GM21528 (cell line): ENCODE measurements around the gene CLPTM1.

ENCODE experiments used
- ATAC-seq: cut with Tn5 transposase; IDR thresholded peaks from one replicate; pipeline ENCODE4 v1.9.1; 2021; ENCODE audit warnings: mild to moderate bottlenecking, moderate library complexity; ENCODE audit not compliant: unreplicated experiment, low FRiP score

The CLPTM1 gene

DNA sequence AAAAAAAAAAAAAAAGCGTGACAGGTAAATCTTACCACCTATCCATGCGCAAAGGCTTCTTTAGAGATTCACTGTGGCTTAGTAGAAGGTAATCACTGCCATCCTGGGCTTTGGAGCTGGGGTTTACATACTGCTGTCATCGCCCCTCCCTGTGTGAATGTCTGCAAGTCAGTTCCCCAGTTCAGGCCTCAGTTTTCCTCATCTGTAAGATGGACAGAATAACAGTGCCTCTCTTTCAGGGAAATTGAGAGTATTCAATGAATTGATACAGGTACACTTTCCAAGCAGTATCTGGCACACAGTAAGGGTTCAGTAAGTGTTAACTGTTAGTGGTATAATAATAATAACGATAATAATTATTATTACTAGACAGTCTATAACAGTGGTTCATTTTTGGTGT is 48.3 kb downstream of the CLPTM1 start:
- no peak for ATAC-seq

DNA sequence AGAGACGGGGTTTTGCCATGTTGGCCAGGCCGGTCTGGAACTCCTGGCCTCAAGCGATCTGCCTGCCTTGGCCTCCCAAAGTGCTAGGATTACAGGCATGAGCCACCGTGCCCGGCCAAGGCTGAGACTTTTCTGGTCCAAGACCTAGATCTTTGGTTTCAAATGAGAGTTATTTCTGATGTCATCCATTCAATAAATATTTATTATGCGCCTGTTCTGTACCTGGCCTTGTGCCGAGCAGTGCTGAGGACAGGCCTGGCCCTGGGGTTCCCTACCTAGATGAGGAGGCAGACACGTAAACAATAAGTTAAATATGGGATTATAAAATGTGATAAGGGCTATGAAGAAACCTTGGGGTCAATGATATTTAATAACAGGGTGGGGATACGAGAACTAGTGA is 50.6 kb downstream of the CLPTM1 start:
- no peak for ATAC-seq

DNA sequence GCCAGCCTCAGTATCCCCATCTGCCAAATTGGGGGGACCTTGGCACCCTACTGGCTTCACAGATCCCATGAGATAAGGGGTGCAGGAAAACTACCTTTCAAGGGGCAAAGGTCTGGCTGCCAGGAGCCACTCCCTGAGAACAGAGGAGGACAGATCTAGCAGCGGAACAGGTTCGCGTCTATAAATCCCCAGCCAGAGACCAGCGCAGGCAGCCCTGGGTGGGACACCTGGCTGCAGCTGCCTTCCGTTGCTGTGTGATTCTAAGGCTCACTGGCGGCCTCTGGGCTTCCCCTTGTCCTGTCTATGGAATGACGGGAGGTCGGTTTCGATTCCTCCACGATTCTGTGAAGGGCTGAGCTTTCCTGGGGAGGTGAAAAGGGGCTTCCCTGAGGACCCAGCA is 53.4 kb downstream of the CLPTM1 start:
- ATAC-seq, result no peak

DNA sequence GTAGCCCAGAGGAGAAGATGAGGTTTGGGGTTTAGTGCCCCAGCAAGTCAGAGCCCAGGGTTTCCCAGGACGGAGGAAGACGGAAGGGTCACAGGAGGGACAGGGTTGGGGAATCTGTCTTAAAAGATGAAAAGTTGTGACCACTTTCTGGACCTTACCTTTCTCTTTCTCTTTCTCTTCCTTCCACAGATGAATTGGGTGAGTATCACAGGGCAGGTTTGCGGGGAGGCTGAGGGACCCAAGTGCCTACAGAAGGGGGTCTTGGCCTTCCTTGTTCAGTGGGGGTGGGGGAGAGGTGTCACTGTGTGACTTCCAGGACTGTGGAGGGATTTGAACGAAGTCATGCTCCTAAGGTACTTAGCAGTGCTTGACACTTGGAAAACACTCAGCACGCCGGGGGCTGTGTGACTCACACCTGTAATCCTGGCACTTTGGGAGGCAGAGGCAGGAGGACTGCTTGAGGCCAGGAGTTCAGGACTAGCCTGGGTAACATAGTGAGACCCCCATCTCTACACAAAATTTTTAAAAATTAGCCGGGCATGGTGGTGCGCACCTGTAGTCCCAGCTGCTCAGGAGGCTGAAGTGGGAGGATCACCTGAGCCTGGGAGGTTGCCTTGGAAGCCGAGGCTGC is 54.6 kb downstream of the CLPTM1 start:
- no peak for ATAC-seq

DNA sequence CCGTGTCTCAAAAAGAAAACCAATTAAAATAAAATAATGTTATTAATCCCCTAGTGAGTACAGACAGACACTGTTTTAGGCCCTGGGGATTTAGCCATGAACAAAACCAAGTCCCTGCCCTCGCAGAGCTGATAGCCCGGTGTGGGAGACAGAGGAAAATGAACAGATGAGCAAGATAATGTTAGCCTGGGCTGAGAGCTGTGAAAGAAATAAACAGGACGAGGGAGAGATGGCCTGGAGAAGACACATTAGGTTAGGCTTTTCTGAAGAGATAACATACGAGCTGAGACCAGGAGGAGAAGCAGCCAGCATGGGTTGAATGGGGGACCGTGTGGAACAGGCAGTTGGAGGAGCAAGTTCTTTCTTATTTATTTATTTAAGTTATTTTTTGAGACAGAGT is 55.1 kb downstream of the CLPTM1 start:
- ATAC-seq, result no peak

DNA sequence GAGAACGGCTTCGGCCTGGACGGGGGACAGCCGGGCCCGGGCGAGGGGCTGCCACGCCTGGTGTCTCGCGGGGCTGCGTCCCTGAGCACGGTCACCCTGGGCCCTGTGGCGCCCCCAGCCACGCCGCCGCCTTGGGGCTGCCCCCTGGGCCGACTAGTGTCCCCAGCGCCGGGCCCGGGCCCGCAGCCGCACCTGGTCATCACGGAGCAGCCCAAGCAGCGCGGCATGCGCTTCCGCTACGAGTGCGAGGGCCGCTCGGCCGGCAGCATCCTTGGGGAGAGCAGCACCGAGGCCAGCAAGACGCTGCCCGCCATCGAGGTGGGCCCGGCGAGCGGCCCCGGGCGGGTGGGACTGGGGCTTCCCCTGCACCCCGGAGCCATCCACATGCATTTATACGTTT is 56.8 kb downstream of the CLPTM1 start:
- no peak for ATAC-seq

DNA sequence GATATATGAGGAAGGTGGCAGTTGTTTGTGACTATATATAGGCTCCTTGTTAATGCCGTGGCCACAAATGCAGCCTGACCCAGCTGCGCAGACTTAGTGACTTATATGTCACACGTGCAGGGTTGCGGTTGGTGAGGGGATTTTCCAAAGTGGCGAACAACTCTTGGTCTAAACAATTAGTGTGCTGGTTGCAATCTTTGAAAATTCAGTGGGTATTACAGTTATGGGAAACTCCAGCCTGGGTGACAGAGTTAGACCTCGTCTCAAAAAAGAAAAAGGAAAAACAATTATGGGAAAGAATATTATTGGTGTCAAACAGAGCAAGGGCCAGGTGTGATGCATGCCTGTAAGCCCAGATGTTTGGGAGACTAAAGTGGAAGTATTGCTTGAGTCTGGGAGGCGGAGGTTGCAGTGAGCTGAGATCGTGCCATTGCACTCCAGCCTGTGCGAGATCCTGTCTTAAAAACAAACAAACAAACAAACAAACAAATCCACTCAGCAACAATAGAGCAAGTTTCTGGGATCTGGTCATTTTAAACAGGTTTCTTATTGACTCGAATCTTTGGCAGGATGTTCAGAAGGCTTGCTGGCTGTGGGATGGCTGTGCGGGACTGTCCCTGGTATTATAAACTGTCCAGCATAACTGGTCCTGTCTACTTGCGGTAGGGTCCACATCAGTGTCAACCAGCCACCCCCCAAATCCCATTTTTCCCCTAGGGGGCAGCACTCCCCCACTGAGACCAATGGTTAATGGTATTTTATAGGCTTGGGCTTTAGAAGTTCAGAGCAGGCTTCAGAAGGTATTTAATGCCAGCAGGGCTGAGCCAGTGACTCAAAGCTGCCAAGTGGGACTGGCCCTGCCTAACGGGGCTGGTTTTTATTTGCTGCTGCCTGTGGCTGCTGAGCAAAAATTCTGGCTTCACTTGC is 61.5 kb downstream of the CLPTM1 start:
- ATAC-seq, result peak; percentile 43

DNA sequence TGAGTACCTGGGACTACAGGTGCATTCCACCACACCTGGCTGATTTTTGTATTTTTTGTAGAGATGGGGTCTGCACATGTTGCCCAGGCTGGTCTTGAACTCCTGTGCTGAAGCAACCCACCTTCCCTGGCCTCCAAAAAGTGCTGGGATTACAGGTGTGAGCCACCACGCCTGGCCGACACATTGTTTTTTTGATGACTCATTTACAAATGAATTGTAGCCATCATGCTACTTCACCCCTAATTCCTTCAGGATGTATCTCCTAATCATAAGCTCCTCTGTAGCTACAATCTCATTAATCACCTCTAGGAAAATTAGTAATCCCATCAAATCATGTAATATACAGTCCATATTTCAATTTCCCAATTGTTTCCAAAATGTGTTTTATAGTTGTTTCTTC is 64.0 kb downstream of the CLPTM1 start:
- no peak for ATAC-seq

DNA sequence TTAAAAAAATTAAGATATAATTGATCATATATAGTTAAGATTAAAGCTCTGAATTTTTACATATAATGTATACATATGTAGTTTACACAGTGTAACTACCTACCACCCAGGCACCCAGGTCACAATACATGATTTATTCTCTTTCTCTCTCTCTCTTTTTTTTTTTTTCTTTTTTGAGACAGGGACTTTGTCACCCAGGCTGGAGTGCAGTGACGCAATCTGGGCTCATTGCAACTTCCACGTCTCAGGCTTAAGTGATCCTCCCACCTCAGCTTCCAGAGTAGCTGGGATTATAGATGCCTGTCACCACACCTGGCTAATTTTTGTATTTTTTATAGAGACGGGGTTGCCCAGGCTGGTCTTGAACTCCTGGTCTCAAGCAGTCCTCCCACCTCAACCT is 64.9 kb downstream of the CLPTM1 start:
- no peak for ATAC-seq

DNA sequence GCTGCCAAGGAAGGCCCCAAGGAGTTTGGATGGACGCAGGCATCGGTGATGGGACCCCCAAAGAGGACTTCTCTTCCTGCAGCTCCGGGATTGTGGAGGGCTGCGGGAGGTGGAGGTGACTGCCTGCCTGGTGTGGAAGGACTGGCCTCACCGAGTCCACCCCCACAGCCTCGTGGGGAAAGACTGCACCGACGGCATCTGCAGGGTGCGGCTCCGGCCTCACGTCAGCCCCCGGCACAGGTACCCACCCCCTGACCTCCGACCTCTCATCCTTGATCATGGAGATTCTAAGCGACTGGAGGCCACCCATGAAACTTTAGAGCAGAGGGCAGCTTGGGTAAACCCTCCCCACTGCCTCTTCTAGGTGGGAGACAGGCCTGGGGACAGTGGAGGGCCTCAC is 66.8 kb downstream of the CLPTM1 start:
- ATAC-seq, result no peak

DNA sequence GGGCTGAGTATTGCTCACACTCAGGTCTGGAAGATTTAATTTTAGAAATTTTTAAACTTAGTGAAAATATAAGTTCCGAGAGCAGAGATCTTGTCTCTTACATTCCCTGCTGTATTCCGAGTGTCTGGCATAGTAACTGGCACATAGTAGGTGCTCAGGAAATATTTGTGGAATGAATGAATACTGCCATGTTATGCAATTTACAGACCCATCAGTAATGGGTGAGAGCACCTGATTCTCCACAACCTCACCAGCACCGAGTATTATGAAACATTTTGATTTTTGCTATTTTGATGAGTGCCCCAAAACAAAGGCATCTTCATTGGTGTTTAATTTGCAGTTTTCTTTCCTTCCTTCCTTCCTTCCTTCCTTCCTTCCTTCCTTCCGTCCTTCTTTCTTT is 67.9 kb downstream of the CLPTM1 start:
- ATAC-seq, result no peak

DNA sequence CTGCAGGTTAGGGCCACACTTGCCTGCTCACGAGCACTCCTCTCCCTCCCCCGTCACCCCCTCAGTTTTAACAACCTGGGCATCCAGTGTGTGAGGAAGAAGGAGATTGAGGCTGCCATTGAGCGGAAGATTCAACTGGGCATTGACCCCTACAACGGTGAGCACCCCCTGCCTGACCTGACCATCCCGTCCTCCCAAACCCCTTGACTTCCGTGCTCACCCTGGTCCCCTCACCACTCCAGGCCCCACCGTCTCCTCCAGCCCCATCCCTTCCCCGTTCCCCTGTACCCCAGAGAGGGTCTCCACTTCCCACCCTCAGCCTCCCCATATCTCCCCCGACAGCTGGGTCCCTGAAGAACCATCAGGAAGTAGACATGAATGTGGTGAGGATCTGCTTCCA is 70.1 kb downstream of the CLPTM1 start:
- ATAC-seq, result no peak

DNA sequence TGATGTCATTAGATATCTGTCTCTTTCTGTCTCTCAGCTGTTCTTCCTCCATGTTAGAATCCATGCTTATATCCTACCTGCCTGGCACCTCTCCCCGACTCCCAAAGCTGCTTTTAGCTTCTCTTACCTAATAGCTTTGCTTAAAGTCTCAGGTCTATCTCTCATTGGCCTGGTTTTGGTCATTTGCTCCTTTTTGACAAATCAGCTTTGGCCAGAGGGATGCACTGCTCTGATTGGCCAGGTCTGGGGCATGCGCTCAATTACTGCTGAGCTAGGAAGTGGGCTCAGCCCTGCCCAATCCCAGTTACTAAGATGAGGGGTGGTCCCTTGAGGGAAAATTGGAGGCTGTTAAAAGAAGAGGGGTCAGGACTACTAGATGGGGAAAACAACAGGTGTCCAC is 72.2 kb downstream of the CLPTM1 start:
- no peak for ATAC-seq

DNA sequence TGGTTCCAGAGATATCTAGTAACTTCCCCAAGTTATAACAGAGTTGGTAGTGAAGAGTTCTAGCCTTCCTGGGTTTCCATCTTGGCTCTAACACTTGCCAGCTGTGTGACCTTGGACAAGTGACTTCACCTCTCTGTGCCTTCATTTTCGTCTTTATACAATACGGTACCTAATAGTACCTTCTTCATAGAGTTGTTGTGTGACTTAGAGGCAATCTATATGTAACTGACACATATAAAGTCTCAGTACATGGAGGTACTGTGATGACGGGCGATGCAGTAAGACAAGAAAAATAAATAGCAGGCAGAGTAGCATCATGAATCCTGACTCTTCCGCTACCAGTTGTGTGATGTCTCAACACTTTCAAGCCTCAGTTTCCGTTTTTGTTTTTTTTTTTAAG is 75.6 kb downstream of the CLPTM1 start:
- ATAC-seq, result no peak

DNA sequence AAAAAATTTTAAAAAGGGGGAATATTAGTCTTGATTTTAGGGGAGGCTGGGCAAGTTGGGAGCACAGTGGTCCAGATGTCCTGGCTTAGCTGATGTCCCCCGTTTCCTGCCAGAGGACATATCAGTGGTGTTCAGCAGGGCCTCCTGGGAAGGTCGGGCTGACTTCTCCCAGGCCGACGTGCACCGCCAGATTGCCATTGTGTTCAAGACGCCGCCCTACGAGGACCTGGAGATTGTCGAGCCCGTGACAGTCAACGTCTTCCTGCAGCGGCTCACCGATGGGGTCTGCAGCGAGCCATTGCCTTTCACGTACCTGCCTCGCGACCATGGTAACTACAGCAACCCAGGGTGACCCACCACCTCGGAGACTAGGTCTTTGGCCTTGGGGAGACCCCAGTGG is 77.2 kb downstream of the CLPTM1 start:
- ATAC-seq, result no peak

DNA sequence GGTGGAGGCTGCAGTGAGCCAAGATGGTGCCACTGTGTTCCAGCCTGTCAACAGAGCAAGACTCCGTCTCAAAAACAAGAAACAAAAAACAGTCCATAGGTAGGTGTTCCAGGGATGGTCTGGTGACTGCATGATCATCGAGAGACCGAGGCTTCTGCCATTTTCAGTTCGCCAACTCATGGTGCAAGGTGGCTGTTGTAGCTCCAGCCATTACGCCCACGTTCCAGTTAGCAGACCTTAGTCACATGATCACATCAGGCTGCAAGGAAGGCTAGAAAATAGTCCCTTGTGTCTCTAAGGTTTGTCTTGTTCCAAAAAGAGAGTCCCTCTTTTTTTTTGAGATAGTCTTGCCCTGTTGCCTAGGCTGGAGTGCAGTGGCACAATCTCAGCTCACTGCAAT is 80.6 kb downstream of the CLPTM1 start:
- no peak for ATAC-seq

DNA sequence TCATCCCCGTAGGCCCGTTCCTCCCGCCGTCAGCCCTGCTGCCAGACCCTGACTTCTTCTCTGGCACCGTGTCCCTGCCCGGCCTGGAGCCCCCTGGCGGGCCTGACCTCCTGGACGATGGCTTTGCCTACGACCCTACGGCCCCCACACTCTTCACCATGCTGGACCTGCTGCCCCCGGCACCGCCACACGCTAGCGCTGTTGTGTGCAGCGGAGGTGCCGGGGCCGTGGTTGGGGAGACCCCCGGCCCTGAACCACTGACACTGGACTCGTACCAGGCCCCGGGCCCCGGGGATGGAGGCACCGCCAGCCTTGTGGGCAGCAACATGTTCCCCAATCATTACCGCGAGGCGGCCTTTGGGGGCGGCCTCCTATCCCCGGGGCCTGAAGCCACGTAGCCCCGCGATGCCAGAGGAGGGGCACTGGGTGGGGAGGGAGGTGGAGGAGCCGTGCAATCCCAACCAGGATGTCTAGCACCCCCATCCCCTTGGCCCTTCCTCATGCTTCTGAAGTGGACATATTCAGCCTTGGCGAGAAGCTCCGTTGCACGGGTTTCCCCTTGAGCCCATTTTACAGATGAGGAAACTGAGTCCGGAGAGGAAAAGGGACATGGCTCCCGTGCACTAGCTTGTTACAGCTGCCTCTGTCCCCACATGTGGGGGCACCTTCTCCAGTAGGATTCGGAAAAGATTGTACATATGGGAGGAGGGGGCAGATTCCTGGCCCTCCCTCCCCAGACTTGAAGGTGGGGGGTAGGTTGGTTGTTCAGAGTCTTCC is 82.4 kb downstream of the CLPTM1 start:
- no peak for ATAC-seq

DNA sequence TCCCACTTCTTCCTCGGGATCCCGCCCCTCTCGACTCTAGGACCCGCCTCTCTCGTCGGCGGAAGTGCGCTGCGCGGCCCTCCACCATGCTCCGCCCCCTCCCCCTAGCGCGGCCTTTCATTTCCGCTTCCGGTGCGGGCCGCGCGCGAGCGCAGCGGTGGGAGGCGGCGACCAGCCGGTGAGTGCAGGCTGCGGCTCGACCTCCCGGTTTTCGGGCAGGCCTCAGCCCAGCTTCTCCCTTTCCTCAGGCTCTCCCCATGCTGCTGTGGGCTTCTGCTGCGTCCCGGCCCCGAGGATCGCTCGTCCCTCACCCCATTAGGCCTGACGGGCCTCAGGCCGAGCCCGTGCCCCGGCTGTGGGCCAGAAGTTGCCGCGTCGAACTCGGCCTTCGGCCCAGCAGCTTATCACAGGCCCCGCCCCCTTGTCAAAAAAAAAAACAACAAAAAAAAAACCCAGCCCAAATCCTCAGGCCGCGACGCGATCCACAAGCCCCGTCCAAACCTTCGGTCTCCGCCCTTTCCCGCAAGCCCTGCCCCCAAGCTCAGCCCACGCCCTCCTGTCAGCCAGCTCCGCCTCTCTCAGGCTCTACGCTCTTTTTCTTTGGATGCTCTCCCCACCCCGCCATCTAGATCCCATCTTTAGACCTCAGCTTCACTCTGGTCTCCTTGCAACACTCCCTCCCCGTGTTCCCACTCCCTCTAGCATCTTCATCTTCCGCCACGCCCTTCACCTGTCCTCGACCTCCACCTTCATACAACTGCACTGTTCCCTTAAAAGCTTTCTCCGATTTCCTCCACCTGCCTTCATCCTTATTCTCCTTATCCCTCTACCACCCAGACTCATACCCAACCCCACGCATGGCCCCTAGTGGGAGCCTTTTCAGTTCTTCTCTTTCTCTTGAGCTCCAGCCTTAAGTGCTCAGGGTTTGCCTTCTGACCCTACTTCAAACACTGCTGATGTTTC is 84.0 kb downstream of the CLPTM1 start, which contains the start of gene CLASRP:
TSS of gene CLASRP (plus strand) at position 115 of the 963 bp plus-strand sequence. CDS start 1,168 bp downstream, outside the sequence.
- peak; percentile 80 for ATAC-seq

DNA sequence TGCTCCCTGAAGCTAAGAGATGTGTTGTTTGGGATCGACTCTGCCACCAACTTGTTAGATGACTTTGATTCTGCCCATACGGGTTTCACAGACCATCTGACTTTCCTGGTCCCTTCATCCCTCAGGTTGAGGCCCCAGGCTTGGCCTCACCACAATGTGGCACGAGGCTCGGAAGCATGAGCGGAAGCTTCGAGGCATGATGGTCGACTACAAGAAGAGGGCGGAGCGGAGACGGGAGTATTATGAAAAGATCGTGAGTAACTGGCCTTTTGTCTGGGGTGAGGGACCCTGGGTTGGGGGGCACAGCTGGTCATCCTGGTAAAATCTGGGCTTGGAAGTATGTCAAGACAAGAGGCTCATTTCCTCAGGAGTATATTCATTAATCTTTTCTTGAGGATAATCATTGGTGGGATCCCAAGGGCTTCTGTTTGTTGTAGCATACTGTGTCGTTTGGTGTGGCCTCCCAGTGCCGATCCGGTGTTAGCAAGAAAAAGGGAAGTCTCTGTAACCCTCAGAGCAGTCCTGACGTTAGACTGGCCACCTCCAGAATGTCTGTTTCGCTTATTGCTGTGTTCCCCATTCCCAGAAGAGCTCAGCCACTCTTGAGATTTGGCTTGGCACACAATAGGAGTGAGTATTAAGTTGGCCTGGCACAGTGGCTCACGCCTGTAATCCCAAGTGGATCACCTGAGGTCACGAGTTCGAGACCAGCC is 85.0 kb downstream of the CLPTM1 start:
- no peak for ATAC-seq
